HEK293 (cell line): ENCODE results near the gene METAP1D.

Source experiments
- CTCF ChIA-PET: fragments of 350-600 bp; formaldehyde crosslinking; extraction: SDS; loops from one replicate; lab custom pipeline; 2021; ENCODE audit warnings: antibody characterized with exemption; lab: Yijun Ruan, JAX
- POLR2A ChIA-PET: fragments of 300-600 bp; formaldehyde crosslinking; extraction: SDS; loops from one replicate; lab custom pipeline; 2020; ENCODE audit warnings: antibody characterized with exemption, inconsistent platforms; lab: Yijun Ruan, JAX
- H3K27ac ChIP-seq: fragments of 200-500 bp; sonication (Bioruptor generic); 2 replicates; pipeline ENCODE4 v1.5.1; 2014; ENCODE audit warnings: low read depth, low read length, control low read depth, inconsistent platforms; ENCODE audit errors: extremely low read depth
- H3K36me3 ChIP-seq, 2 experiments: fragments of 200-500 bp in 1 of 2; sonication (Bioruptor generic) in 1 of 2; 1 replicate in 1 of 2; 2 replicates in 1 of 2; pipeline ENCODE4 v1.5.1; 2014 to 2017; ENCODE audit warnings: inconsistent platforms in 2 of 2, low read length in 2 of 2; ENCODE audit not compliant: control insufficient read depth in 2 of 2, insufficient read depth in 1 of 2
- H3K4me1 ChIP-seq: fragments of 200-500 bp; sonication (Bioruptor generic); 2 replicates; pipeline ENCODE4 v1.5.1; 2014; ENCODE audit warnings: mild to moderate bottlenecking, low read length, inconsistent platforms; ENCODE audit not compliant: control insufficient read depth, insufficient read depth
- H3K4me3 ChIP-seq: 2 replicates; pipeline ENCODE4 v1.5.1; 2011; ENCODE audit warnings: low read depth, mild to moderate bottlenecking, control low read depth, low read length, moderate library complexity
- H3K9me3 ChIP-seq: fragments of 200-500 bp; sonication (Bioruptor generic); 2 replicates; pipeline ENCODE4 v1.5.1; 2014; ENCODE audit warnings: low read depth, low read length, inconsistent platforms; ENCODE audit not compliant: control insufficient read depth, insufficient read depth
- GLIS2 ChIP-seq: fragments of 450-650 bp; formaldehyde crosslinking; IDR thresholded peaks from 2 replicates; pipeline ENCODE4 v1.5.1; 2016; ENCODE audit warnings: missing biosample characterization, missing genetic modification characterization
- HOXA7 ChIP-seq: sonication (generic); formaldehyde crosslinking; IDR thresholded peaks from 2 replicates; pipeline ENCODE4 v1.8.1; 2022; ENCODE audit warnings: missing genetic modification reagents, borderline replicate concordance
- SP7 ChIP-seq: fragments of 450-650 bp; formaldehyde crosslinking; IDR thresholded peaks from 2 replicates; pipeline ENCODE4 v1.5.1; 2016; ENCODE audit warnings: missing biosample characterization, missing genetic modification characterization
- ZBTB17 ChIP-seq: fragments of 450-650 bp; formaldehyde crosslinking; IDR thresholded peaks from 2 replicates; pipeline ENCODE4 v1.5.1; 2016; ENCODE audit warnings: missing biosample characterization, missing genetic modification characterization
- ZNF10 ChIP-seq: fragments of 450-650 bp; formaldehyde crosslinking; IDR thresholded peaks from 2 replicates; pipeline ENCODE4 v1.5.1; 2017; ENCODE audit warnings: missing biosample characterization, missing genetic modification characterization
- ZNF140 ChIP-seq: fragments of 450-650 bp; formaldehyde crosslinking; IDR thresholded peaks from 2 replicates; pipeline ENCODE4 v1.5.1; 2016; ENCODE audit warnings: missing biosample characterization, missing genetic modification characterization
- ZNF175 ChIP-seq: fragments of 450-650 bp; formaldehyde crosslinking; IDR thresholded peaks from 2 replicates; pipeline ENCODE4 v1.5.1; 2016; ENCODE audit warnings: missing biosample characterization, missing genetic modification characterization
- ZNF223 ChIP-seq: fragments of 450-650 bp; formaldehyde crosslinking; IDR thresholded peaks from 2 replicates; pipeline ENCODE4 v1.5.1; 2016; ENCODE audit warnings: missing biosample characterization, missing genetic modification characterization
- ZNF37A ChIP-seq: fragments of 450-650 bp; IDR thresholded peaks from 2 replicates; pipeline ENCODE4 v1.5.1; 2018; ENCODE audit warnings: missing biosample characterization, missing genetic modification characterization
- ZNF426 ChIP-seq: fragments of 450-650 bp; formaldehyde crosslinking; IDR thresholded peaks from 2 replicates; pipeline ENCODE4 v1.5.1; 2017; ENCODE audit warnings: missing biosample characterization, missing genetic modification characterization, mild to moderate bottlenecking, inconsistent platforms, moderate library complexity
- ZNF48 ChIP-seq: fragments of 450-650 bp; formaldehyde crosslinking; IDR thresholded peaks from 2 replicates; pipeline ENCODE4 v1.5.1; 2016; ENCODE audit warnings: missing biosample characterization, missing genetic modification characterization
- ZNF791 ChIP-seq: fragments of 450-650 bp; formaldehyde crosslinking; IDR thresholded peaks from 2 replicates; pipeline ENCODE4 v1.5.1; 2016; ENCODE audit warnings: missing biosample characterization, missing genetic modification characterization
- ZNF792 ChIP-seq: fragments of 450-650 bp; formaldehyde crosslinking; IDR thresholded peaks from 2 replicates; pipeline ENCODE4 v1.5.1; 2016; ENCODE audit warnings: missing biosample characterization, missing genetic modification characterization
- ZNF837 ChIP-seq: fragments of 450-650 bp; formaldehyde crosslinking; IDR thresholded peaks from 2 replicates; pipeline ENCODE4 v1.5.1; 2016; ENCODE audit warnings: missing biosample characterization, missing genetic modification characterization
- ZSCAN30 ChIP-seq: fragments of 450-650 bp; IDR thresholded peaks from 2 replicates; pipeline ENCODE4 v1.5.1; 2018; ENCODE audit warnings: missing biosample characterization, mild to moderate bottlenecking, missing genetic modification characterization, moderate library complexity
- TF ChIP-seq, protein P1 (sequence below): fragments of 450-650 bp; formaldehyde crosslinking; IDR thresholded peaks from 2 replicates; pipeline ENCODE4 v1.5.1; 2016; ENCODE audit warnings: missing biosample characterization, missing genetic modification characterization
- TF ChIP-seq, protein P2 (sequence below): fragments of 450-650 bp; formaldehyde crosslinking; IDR thresholded peaks from 2 replicates; pipeline ENCODE4 v1.5.1; 2016; ENCODE audit warnings: missing biosample characterization, missing genetic modification characterization

METAP1D gene

DNA sequence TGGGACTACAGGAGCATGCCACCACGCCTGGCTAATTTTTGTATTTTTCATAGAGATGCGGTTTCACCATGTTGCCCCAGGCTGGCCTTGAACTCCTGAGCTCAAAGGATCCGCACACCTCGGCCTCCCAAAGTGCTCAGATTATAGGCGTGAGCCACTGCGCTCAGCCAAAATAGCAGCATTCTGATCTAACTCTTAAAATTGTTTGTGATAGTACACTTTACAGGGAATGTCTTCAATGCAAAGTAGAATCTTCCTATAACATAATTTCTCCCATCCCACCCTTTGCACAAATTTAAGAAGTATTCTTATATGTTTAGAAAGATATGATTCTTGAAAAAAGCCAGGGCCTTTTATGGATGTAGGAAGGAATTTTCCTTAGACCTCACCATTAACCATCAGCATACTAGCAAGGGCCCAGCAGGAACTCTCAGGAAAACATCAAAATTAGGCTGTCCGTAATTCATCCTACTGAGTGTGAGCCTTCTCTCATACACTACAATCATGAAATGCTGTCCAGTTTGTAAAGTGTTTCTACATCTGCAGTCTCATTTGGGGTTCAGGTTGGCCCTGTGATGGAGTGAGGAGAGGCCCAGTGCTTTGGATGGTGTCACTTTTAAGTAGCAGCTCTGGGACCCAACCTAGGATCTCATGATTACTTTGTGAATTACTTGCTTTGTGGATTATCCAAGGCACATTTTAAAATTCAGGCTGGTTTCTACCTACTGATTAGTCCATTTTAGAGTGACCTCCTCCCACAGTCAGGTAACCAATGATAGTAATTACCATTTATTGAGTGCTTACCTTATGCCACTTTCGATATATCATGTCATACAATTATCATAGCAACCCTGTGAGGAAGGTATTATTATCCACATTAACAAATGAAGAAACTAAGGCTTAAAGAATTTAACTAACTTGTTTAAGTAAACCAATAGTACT lies 48.1 kb downstream of the METAP1D start:
- Histone ChIP-seq H3K4me1 (peaks cover 16% of the 10 kb centered on the region), H3K36me3 (no peaks in the 10 kb centered on the region), H3K9me3 (no peaks in the 10 kb centered on the region), H3K27ac (no peak overlapping the region), H3K4me3 (no peak overlapping the region)
- TF ChIP-seq ZNF37A (tag by site-specific recombination) (no peak), ZBTB17 (tag by site-specific recombination) (peak; percentile 21; the same call in 1 of the 2 replicates), ZNF175 (no peak), HOXA7 (CRISPR knock-in tag) (no peak), ZNF48 (tag by site-specific recombination) (no peak), SP7 (peak; percentile 93)
- TF ChIP-seq, protein P1, sequence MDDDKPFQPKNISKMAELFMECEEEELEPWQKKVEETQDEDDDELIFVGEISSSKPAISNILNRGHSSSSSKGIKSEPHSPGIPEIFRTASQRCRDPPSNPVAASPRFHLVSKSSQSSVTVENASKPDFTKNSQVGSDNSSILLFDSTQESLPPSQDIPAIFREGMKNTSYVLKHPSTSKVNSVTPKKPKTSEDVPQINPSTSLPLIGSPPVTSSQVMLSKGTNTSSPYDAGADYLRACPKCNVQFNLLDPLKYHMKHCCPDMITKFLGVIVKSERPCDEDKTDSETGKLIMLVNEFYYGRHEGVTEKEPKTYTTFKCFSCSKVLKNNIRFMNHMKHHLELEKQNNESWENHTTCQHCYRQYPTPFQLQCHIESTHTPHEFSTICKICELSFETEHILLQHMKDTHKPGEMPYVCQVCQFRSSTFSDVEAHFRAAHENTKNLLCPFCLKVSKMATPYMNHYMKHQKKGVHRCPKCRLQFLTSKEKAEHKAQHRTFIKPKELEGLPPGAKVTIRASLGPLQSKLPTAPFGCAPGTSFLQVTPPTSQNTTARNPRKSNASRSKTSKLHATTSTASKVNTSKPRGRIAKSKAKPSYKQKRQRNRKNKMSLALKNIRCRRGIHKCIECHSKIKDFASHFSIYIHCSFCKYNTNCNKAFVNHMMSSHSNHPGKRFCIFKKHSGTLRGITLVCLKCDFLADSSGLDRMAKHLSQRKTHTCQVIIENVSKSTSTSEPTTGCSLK (tag by site-specific recombination), result no peak
- ChIA-PET POLR2A (no interaction called here), CTCF (interaction anchor here (0.6 to 1.0 kb wide), 2 partner anchors 13 to 656 kb away, joined by 3 to 5 read pairs; no protein-coding TSS in a partner anchor)

DNA sequence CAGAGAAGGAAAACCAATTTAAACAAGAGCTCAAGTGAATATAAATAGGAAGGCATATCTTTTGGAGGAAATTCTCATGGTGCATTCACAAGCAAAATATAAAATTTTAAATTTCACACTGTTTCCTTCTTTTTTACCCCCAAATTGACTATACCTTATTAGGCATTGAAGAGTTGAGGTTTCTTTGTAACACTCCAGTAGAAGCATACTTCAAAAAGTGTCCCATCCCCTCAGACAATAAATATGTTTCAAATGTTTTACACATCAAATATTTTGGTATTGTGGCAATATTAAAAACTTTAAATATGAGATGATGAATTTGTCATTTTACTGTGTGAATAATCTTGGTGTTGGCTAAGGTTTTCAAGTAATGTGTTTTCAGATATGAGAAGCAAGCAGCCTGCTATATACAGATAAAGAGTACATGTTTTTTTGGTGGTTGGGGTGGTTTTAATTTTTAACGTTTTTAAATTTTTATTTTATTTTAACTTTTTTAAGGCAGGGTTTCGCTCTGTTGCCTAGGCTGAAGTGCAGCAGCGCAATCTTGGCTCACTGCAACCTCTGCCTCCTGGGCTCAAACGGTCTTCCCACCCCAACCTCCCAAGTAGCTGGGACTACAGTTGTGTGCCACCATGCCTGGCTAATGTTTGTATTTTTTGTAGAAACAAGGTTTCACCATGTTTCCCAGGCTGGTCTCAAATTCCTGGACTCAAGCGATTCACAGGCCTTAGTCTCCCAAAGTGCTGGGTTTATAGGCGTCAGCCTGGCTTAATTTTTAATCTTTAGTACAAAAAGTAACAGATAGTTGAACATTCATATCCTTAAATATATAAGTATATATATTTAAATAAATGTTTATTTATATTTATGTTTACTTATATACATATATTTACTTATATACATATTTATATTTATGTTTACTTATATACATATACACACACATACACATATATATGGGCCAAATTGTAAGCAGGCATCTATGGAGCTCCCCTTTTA lies 49.1 kb downstream of the METAP1D start:
- Histone ChIP-seq H3K4me1 (peaks cover 19% of the 10 kb centered on the region), H3K4me3 (no peak overlapping the region), H3K27ac (no peak overlapping the region), H3K9me3 (no peaks in the 10 kb centered on the region), H3K36me3 (no peaks in the 10 kb centered on the region)
- TF ChIP-seq SP7 (peak; percentile 3; the same call in 1 of the 2 replicates), ZNF837 (tag by site-specific recombination) (no peak)
- ChIA-PET CTCF (interaction anchor here (0.6 to 1.7 kb wide), 2 partner anchors 12 to 44 kb away, joined by 3 read pairs; no protein-coding TSS in a partner anchor), POLR2A (interaction anchor here (1.0 kb wide), 1 partner anchor 47 kb away, joined by 3 read pairs; no protein-coding TSS in a partner anchor)

DNA sequence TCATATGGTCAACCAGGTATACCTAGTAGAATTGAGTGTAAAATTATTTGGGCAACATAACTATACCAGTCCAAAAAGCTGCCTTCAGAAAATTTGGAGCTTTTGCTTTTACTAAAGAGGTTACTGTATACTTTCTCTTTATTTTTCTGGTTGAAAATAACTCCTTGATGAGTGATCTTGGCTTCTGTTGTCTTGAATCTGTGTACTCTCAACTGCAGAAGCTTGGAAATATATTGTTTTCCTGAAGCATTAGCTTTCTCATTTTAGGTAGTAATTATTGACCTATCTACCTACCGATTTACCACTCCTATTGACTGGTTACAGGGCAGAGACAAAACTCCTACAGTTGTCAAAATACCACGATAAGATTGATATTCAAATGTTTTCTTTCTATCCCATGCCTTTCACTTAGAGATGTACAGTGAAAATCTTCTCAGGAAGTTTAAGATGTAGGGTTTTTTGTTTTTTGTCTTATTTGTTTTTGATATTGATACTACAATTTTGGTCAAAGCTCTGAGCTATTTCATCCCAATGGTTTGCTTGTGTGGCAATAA lies 49.9 kb downstream of the METAP1D start:
- Histone ChIP-seq H3K4me1 (peaks cover 19% of the 10 kb centered on the region), H3K4me3 (no peak overlapping the region), H3K36me3 (no peaks in the 10 kb centered on the region), H3K9me3 (no peaks in the 10 kb centered on the region), H3K27ac (no peak overlapping the region)
- ChIA-PET POLR2A (interaction anchor here (1.0 kb wide), 1 partner anchor 46 kb away, joined by 3 read pairs; no protein-coding TSS in a partner anchor), CTCF (interaction anchor here (1.0 to 1.7 kb wide), 2 partner anchors 9 to 43 kb away, joined by 3 read pairs; no protein-coding TSS in a partner anchor)
- no peak for TF ChIP-seq ZSCAN30
- no peak for TF ChIP-seq GLIS2 (tag by site-specific recombination)
- TF ChIP-seq ZNF223 (tag by site-specific recombination), result no peak
- TF ChIP-seq, protein P2, sequence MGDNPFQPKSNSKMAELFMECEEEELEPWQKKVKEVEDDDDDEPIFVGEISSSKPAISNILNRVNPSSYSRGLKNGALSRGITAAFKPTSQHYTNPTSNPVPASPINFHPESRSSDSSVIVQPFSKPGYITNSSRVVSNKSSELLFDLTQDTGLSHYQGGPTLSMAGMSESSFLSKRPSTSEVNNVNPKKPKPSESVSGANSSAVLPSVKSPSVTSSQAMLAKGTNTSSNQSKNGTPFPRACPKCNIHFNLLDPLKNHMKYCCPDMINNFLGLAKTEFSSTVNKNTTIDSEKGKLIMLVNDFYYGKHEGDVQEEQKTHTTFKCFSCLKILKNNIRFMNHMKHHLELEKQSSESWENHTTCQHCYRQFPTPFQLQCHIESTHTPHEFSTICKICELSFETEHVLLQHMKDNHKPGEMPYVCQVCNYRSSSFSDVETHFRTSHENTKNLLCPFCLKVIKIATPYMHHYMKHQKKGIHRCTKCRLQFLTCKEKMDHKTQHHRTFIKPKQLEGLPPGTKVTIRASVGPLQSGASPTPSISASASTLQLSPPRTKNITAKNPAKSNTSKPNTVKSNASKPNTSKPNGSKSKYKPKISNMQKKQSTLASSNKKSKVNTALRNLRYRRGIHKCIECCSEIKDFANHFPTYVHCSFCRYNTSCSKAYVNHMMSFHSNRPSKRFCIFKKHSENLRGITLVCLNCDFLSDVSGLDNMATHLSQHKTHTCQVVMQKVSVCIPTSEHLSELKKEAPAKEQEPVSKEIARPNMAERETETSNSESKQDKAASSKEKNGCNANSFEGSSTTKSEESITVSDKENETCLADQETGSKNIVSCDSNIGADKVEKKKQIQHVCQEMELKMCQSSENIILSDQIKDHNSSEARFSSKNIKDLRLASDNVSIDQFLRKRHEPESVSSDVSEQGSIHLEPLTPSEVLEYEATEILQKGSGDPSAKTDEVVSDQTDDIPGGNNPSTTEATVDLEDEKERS (tag by site-specific recombination), result no peak
- no peak for TF ChIP-seq ZNF10 (tag by site-specific recombination)
- TF ChIP-seq ZNF791, result no peak
- no peak for TF ChIP-seq ZNF140 (tag by site-specific recombination)
- TF ChIP-seq ZNF426 (tag by site-specific recombination), result no peak
- no peak for TF ChIP-seq ZNF792 (tag by site-specific recombination)
